Common myeloid progenitor, CD34-positive (primary cell): ENCODE data around the gene PTX4.
"Not testable (repeated sequence)": the region's sequence is repeated elsewhere in the genome, so short reads cannot be mapped to it uniquely, and the experiment has no call there.

Source experiments
- CTCF ChIA-PET: fragments of 350-600 bp; sonication (Branson Sonifier 250); formaldehyde crosslinking; loops from one replicate; lab custom pipeline; 2021; ENCODE audit warnings: antibody characterized with exemption; lab: Charles Lee
- POLR2A ChIA-PET: fragments of 350-600 bp; sonication (Branson Sonifier 250); formaldehyde crosslinking; loops from one replicate; lab custom pipeline; 2021; ENCODE audit warnings: antibody characterized with exemption; lab: Charles Lee
- DNase-seq, 3 donors: peaks; one replicate each; pipeline versions ENCODE4 v3.0.0 to v3.0.0-alpha.2; 2013
- H3K27ac ChIP-seq, 2 experiments: 1 replicate in 1 of 2; 2 replicates in 1 of 2; pipeline ENCODE4 v1.7.0; 2013; ENCODE audit warnings: inconsistent platforms in 2 of 2, low read length in 2 of 2, mild to moderate bottlenecking in 2 of 2, low read depth in 1 of 2, moderate library complexity in 1 of 2; ENCODE audit not compliant: severe bottlenecking in 2 of 2, insufficient read depth in 1 of 2, poor library complexity in 1 of 2
- H3K27me3 ChIP-seq, 5 experiments: replicated peaks in 2 of 5; 1 replicate in 3 of 5; 2 replicates in 2 of 5; pipeline versions ENCODE4 v1.6.1 to v1.7.0; 2013; ENCODE audit warnings: low read length in 4 of 5, mild to moderate bottlenecking in 2 of 5, moderate library complexity in 2 of 5, inconsistent platforms in 1 of 5; ENCODE audit not compliant: insufficient read depth in 5 of 5, control insufficient read depth in 4 of 5
- H3K36me3 ChIP-seq, 4 experiments: 1 replicate in 2 of 4; 2 replicates in 2 of 4; pipeline versions ENCODE4 v1.6.1 to v1.7.0; 2013; ENCODE audit warnings: low read length in 3 of 4, control low read depth in 1 of 4, mild to moderate bottlenecking in 1 of 4; ENCODE audit not compliant: control insufficient read depth in 4 of 4, insufficient read depth in 4 of 4
- H3K4me1 ChIP-seq, 4 experiments: 1 replicate in 3 of 4; 2 replicates in 1 of 4; pipeline versions ENCODE4 v1.6.1 to v1.7.1; 2013; ENCODE audit warnings: low read length in 3 of 4, mild to moderate bottlenecking in 3 of 4, control low read depth in 1 of 4, inconsistent platforms in 1 of 4, moderate library complexity in 1 of 4; ENCODE audit not compliant: control insufficient read depth in 4 of 4, insufficient read depth in 4 of 4; ENCODE audit errors: control extremely low read depth in 1 of 4
- H3K4me3 ChIP-seq, 7 experiments: 1 replicate in 4 of 7; 2 replicates in 3 of 7; pipeline versions ENCODE4 v1.5.1 to v1.7.0; 2013; ENCODE audit warnings: mild to moderate bottlenecking in 7 of 7, low read length in 6 of 7, moderate library complexity in 6 of 7, inconsistent platforms in 2 of 7, low read depth in 2 of 7, control low read depth in 1 of 7; ENCODE audit not compliant: insufficient read depth in 4 of 7, control insufficient read depth in 1 of 7; ENCODE audit errors: extremely low read depth in 1 of 7
- H3K9me3 ChIP-seq, 5 experiments: 1 replicate in 4 of 5; 2 replicates in 1 of 5; pipeline versions ENCODE4 v1.6.1 to v1.7.1; 2013; ENCODE audit warnings: low read length in 4 of 5, mild to moderate bottlenecking in 2 of 5, inconsistent platforms in 1 of 5, low read depth in 1 of 5, moderate library complexity in 1 of 5; ENCODE audit not compliant: control insufficient read depth in 4 of 5, insufficient read depth in 2 of 5; ENCODE audit errors: control extremely low read depth in 1 of 5
- WGBS: methylation state at CpG from one replicate; pipeline ENCODE4 v1.1.5; 2013; ENCODE audit not compliant: insufficient coverage; 5-methylcytosine and 5-hydroxymethylcytosine counted together

PTX4 gene

GRCh38 chr16:1478937-1479336 is 9.8 kb downstream of the PTX4 start:
- WGBS, result 100% methylated on average over 5 of the region's 9 CpGs
- H3K27me3 ChIP-seq, DNase-seq, H3K27ac ChIP-seq, POLR2A ChIA-PET, CTCF ChIA-PET, H3K9me3 ChIP-seq, H3K36me3 ChIP-seq, H3K4me3 ChIP-seq: not testable (repeated sequence)
- peaks cover 3 to 26% (median 18%) of the 10 kb centered on the region in 4 experiments for H3K4me1 ChIP-seq

- ChIA-PET POLR2A (no interaction called here), CTCF (no interaction called here)
- no peak for DNase-seq
- Histone ChIP-seq H3K27ac (no peak overlapping the region), H3K4me3 (no peak overlapping the region), H3K36me3 (no peaks in the 10 kb centered on the region), H3K4me1 (peaks cover 5 to 45% (median 35%) of the 10 kb centered on the region in 4 experiments), H3K9me3 (no peaks in the 10 kb centered on the region), H3K27me3 (no peaks in the 10 kb centered on the region)
- 97% methylated on average over 9 of the region's 10 CpGs for WGBS
Measured at GRCh38 chr16:1477033-1477432, 11.7 kb downstream of the PTX4 start.

- CTCF ChIA-PET, result interaction anchor here (1.2 kb wide), 1 partner anchor 17 kb away, joined by 3 read pairs; the partner anchor contains the start of gene TELO2
- WGBS, result 86% methylated on average over 13 of the region's 15 CpGs
- Histone ChIP-seq H3K4me3 (peak overlapping the region in 6 of 7 experiments; percentile 63 to 88 (median 78)), H3K36me3 (no peaks in the 10 kb centered on the region), H3K27me3 (no peaks in the 10 kb centered on the region), H3K27ac (peak overlapping the region; percentile 81 to 90), H3K9me3 (no peaks in the 10 kb centered on the region), H3K4me1 (peaks cover 5 to 55% (median 46%) of the 10 kb centered on the region in 4 experiments)
- POLR2A ChIA-PET, result no interaction called here
- no peak for DNase-seq
Measured at GRCh38 chr16:1475552-1476114, 13.1 kb downstream of the PTX4 start.

- WGBS, result under 1% methylated on average over 88 of the region's 99 CpGs
- CTCF ChIA-PET, result no interaction called here
- POLR2A ChIA-PET, result no interaction called here
- Histone ChIP-seq H3K4me1 (peaks cover 7 to 59% (median 52%) of the 10 kb centered on the region in 4 experiments), H3K27me3 (no peaks in the 10 kb centered on the region), H3K36me3 (no peaks in the 10 kb centered on the region), H3K4me3 (peak within 1 kb of the TSS; percentile 53 to 88 (median 77)), H3K27ac (peak within 1 kb of the TSS; percentile 81 to 90), H3K9me3 (no peaks in the 10 kb centered on the region)
- peak; percentile 85 to 91 (median 87) for DNase-seq
Measured at GRCh38 chr16:1474796-1475551, 13.8 kb downstream of the PTX4 start, which contains the start of gene CLCN7. CLCN7 (minus strand) TSS chr16:1475028; CDS start chr16:1474974, 54 bp downstream.

- Histone ChIP-seq H3K4me3 (peak overlapping the region; percentile 53 to 88 (median 77)), H3K27ac (peak overlapping the region; percentile 81 to 90), H3K9me3 (no peaks in the 10 kb centered on the region), H3K4me1 (peaks cover 8 to 66% (median 57%) of the 10 kb centered on the region in 4 experiments), H3K36me3 (peaks cover 0 to 3% (median 0%) of the 10 kb centered on the region in 4 experiments), H3K27me3 (no peaks in the 10 kb centered on the region)
- WGBS, result 26% methylated on average over 27 of the region's 57 CpGs
- DNase-seq, result no peak
- CTCF ChIA-PET, result no interaction called here
- POLR2A ChIA-PET, result no interaction called here
Measured at GRCh38 chr16:1474082-1474795, 14.5 kb downstream of the PTX4 start.

- Histone ChIP-seq H3K36me3 (peaks cover 0 to 11% (median 0%) of the 10 kb centered on the region in 4 experiments), H3K4me3 (peak overlapping the region in 2 of 7 experiments; percentile 44 to 56), H3K4me1 (peaks cover 11 to 66% (median 57%) of the 10 kb centered on the region in 4 experiments), H3K27ac (peak overlapping the region in 1 of 2 experiments; percentile 82), H3K9me3 (no peaks in the 10 kb centered on the region), H3K27me3 (no peaks in the 10 kb centered on the region)
- ChIA-PET POLR2A (no interaction called here), CTCF (no interaction called here)
- DNase-seq, result peak in 1 of 3 donors; percentile 26
- WGBS, result 74% methylated on average over 3 of the region's 3 CpGs
Measured at GRCh38 chr16:1472974-1473373, 15.8 kb downstream of the PTX4 start.
